Stimulated activated naive CD8-positive, alpha-beta T cell treated with anti-CD3 and anti-CD28 coated beads, Interleukin-15, Interleukin-2, amounts not matched to agents 100 ng/mL and 50 ng/mL, for 24 hours (primary cell): ENCODE results near the gene TOE1.

ENCODE experiments used
- H3K27ac Mint-ChIP-seq: one replicate; pipeline ENCODE4 v1.8.0; 2021; ENCODE audit warnings: mild to moderate bottlenecking, mixed read lengths
- H3K27me3 Mint-ChIP-seq: one replicate; pipeline ENCODE4 v1.8.0; 2021; ENCODE audit warnings: mixed read lengths
- H3K36me3 Mint-ChIP-seq: one replicate; pipeline ENCODE4 v1.8.0; 2021; ENCODE audit warnings: low read depth, mixed read lengths
- H3K4me1 Mint-ChIP-seq: one replicate; pipeline ENCODE4 v1.8.0; 2021; ENCODE audit warnings: low read depth, mixed read lengths
- H3K4me3 Mint-ChIP-seq: one replicate; pipeline ENCODE4 v1.8.0; 2021; ENCODE audit warnings: mild to moderate bottlenecking, mixed read lengths
- H3K9me3 Mint-ChIP-seq: one replicate; pipeline ENCODE4 v1.8.0; 2021; ENCODE audit warnings: mixed read lengths

Gene TOE1

GRCh38 chr1:45317166-45317565 is 22.8 kb upstream of the TOE1 start:
- no peak overlapping the region for H3K4me3 Mint-ChIP-seq
- H3K36me3 Mint-ChIP-seq, result no peaks in the 10 kb centered on the region
- no peaks in the 10 kb centered on the region for H3K9me3 Mint-ChIP-seq
- no peaks in the 10 kb centered on the region for H3K27me3 Mint-ChIP-seq
- H3K4me1 Mint-ChIP-seq, result no peaks in the 10 kb centered on the region
- H3K27ac Mint-ChIP-seq, result no peak overlapping the region

- Mint-ChIP-seq H3K4me3 (no peak overlapping the region), H3K27me3 (no peaks in the 10 kb centered on the region), H3K9me3 (no peaks in the 10 kb centered on the region), H3K4me1 (no peaks in the 10 kb centered on the region), H3K27ac (no peak overlapping the region), H3K36me3 (no peaks in the 10 kb centered on the region)
Measured at GRCh38 chr1:45319761-45320160, 20.2 kb upstream of the TOE1 start.

- Mint-ChIP-seq H3K36me3 (no peaks in the 10 kb centered on the region), H3K4me3 (no peak overlapping the region), H3K9me3 (no peaks in the 10 kb centered on the region), H3K27ac (no peak overlapping the region), H3K27me3 (no peaks in the 10 kb centered on the region), H3K4me1 (peaks cover 10% of the 10 kb centered on the region)
Measured at GRCh38 chr1:45321444-45321843, 18.5 kb upstream of the TOE1 start.

GRCh38 chr1:45322486-45323040 is 17.4 kb upstream of the TOE1 start:
- Mint-ChIP-seq H3K27ac (no peak overlapping the region), H3K4me1 (peaks cover 12% of the 10 kb centered on the region), H3K36me3 (no peaks in the 10 kb centered on the region), H3K4me3 (no peak overlapping the region), H3K9me3 (no peaks in the 10 kb centered on the region), H3K27me3 (no peaks in the 10 kb centered on the region)

- Mint-ChIP-seq H3K4me1 (peaks cover 25% of the 10 kb centered on the region), H3K9me3 (no peaks in the 10 kb centered on the region), H3K4me3 (peak overlapping the region; percentile 87), H3K27ac (peak overlapping the region; percentile 84), H3K36me3 (peaks cover 30% of the 10 kb centered on the region), H3K27me3 (no peaks in the 10 kb centered on the region)
Measured at GRCh38 chr1:45325851-45326506, 14.0 kb upstream of the TOE1 start.

GRCh38 chr1:45326627-45327623 is 13.0 kb upstream of the TOE1 start, which contains the start of gene HPDL:
TSS of gene HPDL (plus strand) at chr1:45326895. CDS start at chr1:45327149, 254 bp downstream.
- H3K9me3 Mint-ChIP-seq, result no peaks in the 10 kb centered on the region
- peak within 1 kb of the TSS; percentile 87 for H3K4me3 Mint-ChIP-seq
- no peaks in the 10 kb centered on the region for H3K27me3 Mint-ChIP-seq
- peaks cover 25% of the 10 kb centered on the region for H3K4me1 Mint-ChIP-seq
- peak within 1 kb of the TSS; percentile 84 for H3K27ac Mint-ChIP-seq
- peaks cover 32% of the 10 kb centered on the region for H3K36me3 Mint-ChIP-seq

GRCh38 chr1:45327644-45328515 is 12.1 kb upstream of the TOE1 start:
- Mint-ChIP-seq H3K9me3 (no peaks in the 10 kb centered on the region), H3K4me1 (peaks cover 25% of the 10 kb centered on the region), H3K4me3 (peak overlapping the region; percentile 87), H3K27ac (peak overlapping the region; percentile 83), H3K27me3 (no peaks in the 10 kb centered on the region), H3K36me3 (peaks cover 32% of the 10 kb centered on the region)

- Mint-ChIP-seq H3K27me3 (no peaks in the 10 kb centered on the region), H3K36me3 (peaks cover 33% of the 10 kb centered on the region), H3K4me1 (peaks cover 25% of the 10 kb centered on the region), H3K4me3 (peak overlapping the region; percentile 87), H3K9me3 (no peaks in the 10 kb centered on the region), H3K27ac (peak overlapping the region; percentile 84)
Measured at GRCh38 chr1:45328680-45329079, 11.3 kb upstream of the TOE1 start.

GRCh38 chr1:45329445-45329844 is 10.5 kb upstream of the TOE1 start:
- H3K4me3 Mint-ChIP-seq, result peak overlapping the region; percentile 56
- H3K9me3 Mint-ChIP-seq, result no peaks in the 10 kb centered on the region
- H3K27ac Mint-ChIP-seq, result peak overlapping the region; percentile 34
- peaks cover 28% of the 10 kb centered on the region for H3K4me1 Mint-ChIP-seq
- H3K36me3 Mint-ChIP-seq, result peaks cover 41% of the 10 kb centered on the region
- no peaks in the 10 kb centered on the region for H3K27me3 Mint-ChIP-seq

GRCh38 chr1:45331436-45332345 is 8.3 kb upstream of the TOE1 start:
- Mint-ChIP-seq H3K27ac (no peak overlapping the region), H3K4me1 (peaks cover 21% of the 10 kb centered on the region), H3K4me3 (no peak overlapping the region), H3K36me3 (peaks cover 44% of the 10 kb centered on the region), H3K9me3 (no peaks in the 10 kb centered on the region), H3K27me3 (no peaks in the 10 kb centered on the region)

- H3K27ac Mint-ChIP-seq, result no peak overlapping the region
- H3K36me3 Mint-ChIP-seq, result peaks cover 45% of the 10 kb centered on the region
- H3K27me3 Mint-ChIP-seq, result no peaks in the 10 kb centered on the region
- H3K9me3 Mint-ChIP-seq, result no peaks in the 10 kb centered on the region
- H3K4me3 Mint-ChIP-seq, result no peak overlapping the region
- peaks cover 21% of the 10 kb centered on the region for H3K4me1 Mint-ChIP-seq
Measured at GRCh38 chr1:45332346-45332720, 7.6 kb upstream of the TOE1 start.

- H3K9me3 Mint-ChIP-seq, result no peaks in the 10 kb centered on the region
- peak overlapping the region; percentile 20 for H3K27ac Mint-ChIP-seq
- no peaks in the 10 kb centered on the region for H3K27me3 Mint-ChIP-seq
- H3K36me3 Mint-ChIP-seq, result peaks cover 44% of the 10 kb centered on the region
- H3K4me3 Mint-ChIP-seq, result no peak overlapping the region
- H3K4me1 Mint-ChIP-seq, result peaks cover 29% of the 10 kb centered on the region
Measured at GRCh38 chr1:45334308-45335245, 5.4 kb upstream of the TOE1 start.

- no peaks in the 10 kb centered on the region for H3K27me3 Mint-ChIP-seq
- H3K4me3 Mint-ChIP-seq, result no peak overlapping the region
- H3K27ac Mint-ChIP-seq, result no peak overlapping the region
- no peaks in the 10 kb centered on the region for H3K9me3 Mint-ChIP-seq
- peaks cover 45% of the 10 kb centered on the region for H3K36me3 Mint-ChIP-seq
- H3K4me1 Mint-ChIP-seq, result peaks cover 37% of the 10 kb centered on the region
Measured at GRCh38 chr1:45335855-45336324, 4.1 kb upstream of the TOE1 start.
